ENCODE measurements around the gene TADA2B. TPM values are rescaled to one million over a fixed set of nuclear protein-coding genes. Genes with fewer than 3 reads are reported as not detected.

The TADA2B gene
- total and polyA plus RNA-seq, 2 experiments from 2014 or later: 3.6 to 11.4 TPM

- Histone ChIP-seq H3K36me3 (ENCODE audit: insufficient read depth) (no peaks in the 10 kb centered on the region; the same call in 1 of the 2 replicates), H3K27ac (ENCODE audit: low read depth) (0 out of 2 replicates have a peak overlapping the region, but pooled peaks have one; percentile 14), H4K20me1 (replicated peaks; ENCODE audit: insufficient read depth) (peaks cover 7% of the 10 kb centered on the region), H3K4me2 (no peak overlapping the region), H3K27me3 (ENCODE audit: insufficient read depth) (no peaks in the 10 kb centered on the region), H3K4me3 (no peak overlapping the region), H3K9me2 (ENCODE audit: insufficient read depth) (no peaks in the 10 kb centered on the region), H3K4me1 (ENCODE audit: insufficient read depth) (no peaks in the 10 kb centered on the region; the same call in 1 of the 2 replicates), H2AFZ (no peak overlapping the region), H3K79me2 (replicated peaks; ENCODE audit: insufficient read depth) (peaks cover 3% of the 10 kb centered on the region; the same call in 1 of the 2 replicates), H3F3A (replicated peaks; ENCODE audit: low read depth) (no peaks in the 10 kb centered on the region)
- DNase-seq (ENCODE audit: low spot score): no peak
- Mint-ChIP-seq H3K27me3 (ENCODE audit: insufficient read depth, low read depth, poor library complexity) (peaks cover 10% of the 10 kb centered on the region), H3K36me3 (ENCODE audit: low read depth) (peaks cover 58% of the 10 kb centered on the region), H3K9me3 (no peaks in the 10 kb centered on the region; the same call in 2 of the 3 replicates), H3K4me3 (no peak overlapping the region), H3K27ac (no peak overlapping the region), H3K4me1 (peaks cover 27% of the 10 kb centered on the region)
- ATAC-seq: no peak
- TF ChIP-seq ETS1 (IDR thresholded peaks at IDR 0.05) (no peak), STAT1 (IDR thresholded peaks at IDR 0.05; ENCODE audit: unreplicated experiment) (no peak), ZNF462 (CRISPR knock-in tag; IDR thresholded peaks at IDR 0.05) (no peak), ZNF114 (CRISPR knock-in tag; IDR thresholded peaks at IDR 0.05) (no peak), REST (IDR thresholded peaks at IDR 0.05; ENCODE audit: unreplicated experiment) (no peak), EZH2 (IDR thresholded peaks at IDR 0.05; ENCODE audit: low read depth, unreplicated experiment) (no peak), JUNB (IDR thresholded peaks at IDR 0.05; ENCODE audit: unreplicated experiment) (no peak), CTCF (conservative IDR thresholded peaks at IDR 0.05; ENCODE audit: low read depth in 2 of 2) (no peak), ZNF331 (CRISPR knock-in tag; IDR thresholded peaks at IDR 0.05; ENCODE audit: low read depth) (no peak)
Observed at GRCh38 chr4:7025040-7025602, 18.1 kb upstream of the TADA2B start.

All from GM23338 (cell line).